ENCODE data around the gene CDH23.

Gene CDH23

GRCh38 chr10:71474702-71475242 lies 78.1 kb downstream of the CDH23 start:
- Histone ChIP-seq H3K27ac (ENCODE audit: low read depth, low read length) (no peak overlapping the region), H3K4me3 (ENCODE audit: low read length) (peak overlapping the region; percentile 34), H3K4me1 (ENCODE audit: control insufficient read depth, low read length) (peaks cover 12% of the 10 kb centered on the region), H3F3A (ENCODE audit: control insufficient read depth, insufficient read depth) (no peaks in the 10 kb centered on the region), H3K9me2 (replicated peaks; ENCODE audit: control insufficient read depth, low read length) (no peaks in the 10 kb centered on the region), H3K27me3 (ENCODE audit: control insufficient read depth, low read length) (no peaks in the 10 kb centered on the region; the same call in 1 of the 2 replicates), H3K36me3 (ENCODE audit: control insufficient read depth, low read length) (no peaks in the 10 kb centered on the region), H3K79me2 (ENCODE audit: control insufficient read depth, low read length) (no peaks in the 10 kb centered on the region), H3K4me2 (ENCODE audit: low read length) (peak overlapping the region; percentile 53), H4K20me1 (ENCODE audit: control insufficient read depth, insufficient read depth, low read depth, low read length) (no peaks in the 10 kb centered on the region), H3K9me3 (ENCODE audit: control insufficient read depth, insufficient read depth, low read length) (no peaks in the 10 kb centered on the region)
- no peak for TF ChIP-seq EZH2phosphoT487 (IDR thresholded peaks at IDR 0.05; ENCODE audit: borderline replicate concordance, low read length)
- TF ChIP-seq CTCF (IDR thresholded peaks at IDR 0.05; ENCODE audit: low read depth, low read length, poor library complexity, severe bottlenecking) = no peak

GRCh38 chr10:71475243-71475871 lies 78.6 kb downstream of the CDH23 start:
- no peaks in the 10 kb centered on the region for H3F3A ChIP-seq (ENCODE audit: control insufficient read depth, insufficient read depth)
- peak overlapping the region; percentile 34 for H3K4me3 ChIP-seq (ENCODE audit: low read length)
- H3K79me2 ChIP-seq (ENCODE audit: control insufficient read depth, low read length) = no peaks in the 10 kb centered on the region
- H3K4me2 ChIP-seq (ENCODE audit: low read length) = peak overlapping the region; percentile 53
- H3K36me3 ChIP-seq (ENCODE audit: control insufficient read depth, low read length) = no peaks in the 10 kb centered on the region
- H3K4me1 ChIP-seq (ENCODE audit: control insufficient read depth, low read length) = peaks cover 12% of the 10 kb centered on the region
- no peaks in the 10 kb centered on the region for H3K9me3 ChIP-seq (ENCODE audit: control insufficient read depth, insufficient read depth, low read length)
- TF ChIP-seq CTCF (IDR thresholded peaks at IDR 0.05; ENCODE audit: low read depth, low read length, poor library complexity, severe bottlenecking) (no peak), EZH2phosphoT487 (IDR thresholded peaks at IDR 0.05; ENCODE audit: borderline replicate concordance, low read length) (no peak)
- no peaks in the 10 kb centered on the region for H4K20me1 ChIP-seq (ENCODE audit: control insufficient read depth, insufficient read depth, low read depth, low read length)
- H3K27ac ChIP-seq (ENCODE audit: low read depth, low read length) = no peak overlapping the region
- no peaks in the 10 kb centered on the region for H3K9me2 ChIP-seq (replicated peaks; ENCODE audit: control insufficient read depth, low read length)
- H3K27me3 ChIP-seq (ENCODE audit: control insufficient read depth, low read length) = no peaks in the 10 kb centered on the region; the same call in 1 of the 2 replicates

GRCh38 chr10:71476228-71477011 lies 79.7 kb downstream of the CDH23 start:
- Histone ChIP-seq H3K36me3 (ENCODE audit: control insufficient read depth, low read length) (no peaks in the 10 kb centered on the region), H4K20me1 (ENCODE audit: control insufficient read depth, insufficient read depth, low read depth, low read length) (no peaks in the 10 kb centered on the region), H3F3A (ENCODE audit: control insufficient read depth, insufficient read depth) (no peaks in the 10 kb centered on the region), H3K4me2 (ENCODE audit: low read length) (no peak overlapping the region), H3K27me3 (ENCODE audit: control insufficient read depth, low read length) (no peaks in the 10 kb centered on the region; the same call in 1 of the 2 replicates), H3K4me1 (ENCODE audit: control insufficient read depth, low read length) (peaks cover 12% of the 10 kb centered on the region), H3K27ac (ENCODE audit: low read depth, low read length) (no peak overlapping the region), H3K4me3 (ENCODE audit: low read length) (no peak overlapping the region), H3K9me2 (replicated peaks; ENCODE audit: control insufficient read depth, low read length) (no peaks in the 10 kb centered on the region), H3K79me2 (ENCODE audit: control insufficient read depth, low read length) (no peaks in the 10 kb centered on the region), H3K9me3 (ENCODE audit: control insufficient read depth, insufficient read depth, low read length) (no peaks in the 10 kb centered on the region)
- TF ChIP-seq EZH2phosphoT487 (IDR thresholded peaks at IDR 0.05; ENCODE audit: borderline replicate concordance, low read length) = no peak
